ENCODE data around the gene PCDHB11. TPM values are rescaled to one million over a fixed set of nuclear protein-coding genes. Genes with fewer than 3 reads are reported as not detected.

Gene PCDHB11
- polyA plus RNA-seq (2.7 and 3.7 TPM in 2 replicates), polyA minus RNA-seq (18.5 and 23.5 TPM in 2 replicates)

GRCh38 chr5:141199359-141200235, at the start of gene PCDHB11:
TSS of gene PCDHB11 (plus strand) at chr5:141199627. CDS start at chr5:141199775, 148 bp downstream.
- peaks cover 35% of the 10 kb centered on the region for H3K9me3 ChIP-seq (ENCODE audit: low read length)
- H3K27me3 ChIP-seq (ENCODE audit: insufficient read depth, low read depth, low read length), result no peaks in the 10 kb centered on the region
- no peak within 1 kb of the TSS for H3K9ac ChIP-seq (ENCODE audit: low read length)
- H2AFZ ChIP-seq (ENCODE audit: low read depth, low read length), result no peak within 1 kb of the TSS
- peak within 1 kb of the TSS; percentile 46 for H3K4me3 ChIP-seq (ENCODE audit: low read length)
- H3K79me2 ChIP-seq (replicated peaks; ENCODE audit: insufficient read depth, low read length), result peaks cover 10% of the 10 kb centered on the region
- no peaks in the 10 kb centered on the region for H3K9me2 ChIP-seq (ENCODE audit: insufficient read depth, low read length)
- no peak within 1 kb of the TSS for H3K4me2 ChIP-seq (ENCODE audit: low read length)
- no peaks in the 10 kb centered on the region for H3F3A ChIP-seq (ENCODE audit: insufficient read depth, low read length, poor library complexity, severe bottlenecking)
- peak within 1 kb of the TSS; percentile 28 for H3K27ac ChIP-seq (ENCODE audit: low read length)
- no peaks in the 10 kb centered on the region for H4K20me1 ChIP-seq (ENCODE audit: insufficient read depth)
- peaks cover 9% of the 10 kb centered on the region for H3K36me3 ChIP-seq (ENCODE audit: insufficient read depth, low read length)
- TF ChIP-seq REST (IDR thresholded peaks at IDR 0.05; ENCODE audit: borderline replicate concordance) (no peak), EP300 (conservative IDR thresholded peaks at IDR 0.05; ENCODE audit: poor library complexity, severe bottlenecking) (no peak), CTCF (IDR thresholded peaks at IDR 0.05; ENCODE audit: poor library complexity, severe bottlenecking) (peak; percentile 39), MXI1 (conservative IDR thresholded peaks at IDR 0.05; ENCODE audit: poor library complexity, severe bottlenecking) (no peak), SMC3 (conservative IDR thresholded peaks at IDR 0.05; ENCODE audit: poor library complexity) (no peak), EZH2 (IDR thresholded peaks at IDR 0.05; ENCODE audit: borderline replicate concordance, insufficient read depth, low read length, poor library complexity, severe bottlenecking) (no peak), TAF1 (IDR thresholded peaks at IDR 0.05; ENCODE audit: low read depth) (no peak), RAD21 (conservative IDR thresholded peaks at IDR 0.05) (peak; percentile 46), POLR2AphosphoS5 (IDR thresholded peaks at IDR 0.05) (no peak)

GRCh38 chr5:141149812-141150211, 49.6 kb upstream of the PCDHB11 start, which contains the start of gene PCDHB6:
TSS of gene PCDHB6 (plus strand) at chr5:141150057. CDS start at chr5:141150258, 201 bp downstream.
- H3K79me2 ChIP-seq (replicated peaks; ENCODE audit: insufficient read depth, low read length), result no peaks in the 10 kb centered on the region
- no peaks in the 10 kb centered on the region for H4K20me1 ChIP-seq (ENCODE audit: insufficient read depth)
- no peak within 1 kb of the TSS for H3K4me2 ChIP-seq (ENCODE audit: low read length)
- no peak for TF ChIP-seq MXI1 (conservative IDR thresholded peaks at IDR 0.05; ENCODE audit: poor library complexity, severe bottlenecking)
- no peak for TF ChIP-seq RAD21 (conservative IDR thresholded peaks at IDR 0.05)
- no peak for TF ChIP-seq SMC3 (conservative IDR thresholded peaks at IDR 0.05; ENCODE audit: poor library complexity)
- TF ChIP-seq POLR2AphosphoS5 (IDR thresholded peaks at IDR 0.05), result no peak
- TF ChIP-seq EZH2 (IDR thresholded peaks at IDR 0.05; ENCODE audit: borderline replicate concordance, insufficient read depth, low read length, poor library complexity, severe bottlenecking), result no peak
- no peak for TF ChIP-seq TAF1 (IDR thresholded peaks at IDR 0.05; ENCODE audit: low read depth)
- TF ChIP-seq CTCF (IDR thresholded peaks at IDR 0.05; ENCODE audit: poor library complexity, severe bottlenecking), result no peak
- no peak for TF ChIP-seq REST (IDR thresholded peaks at IDR 0.05; ENCODE audit: borderline replicate concordance)
- no peak for TF ChIP-seq EP300 (conservative IDR thresholded peaks at IDR 0.05; ENCODE audit: poor library complexity, severe bottlenecking)
- no peaks in the 10 kb centered on the region for H3F3A ChIP-seq (ENCODE audit: insufficient read depth, low read length, poor library complexity, severe bottlenecking)
- no peak within 1 kb of the TSS for H3K4me3 ChIP-seq (ENCODE audit: low read length)
- H3K27me3 ChIP-seq (ENCODE audit: insufficient read depth, low read depth, low read length), result no peaks in the 10 kb centered on the region
- no peak within 1 kb of the TSS for H3K9ac ChIP-seq (ENCODE audit: low read length)
- no peak within 1 kb of the TSS for H3K27ac ChIP-seq (ENCODE audit: low read length)
- no peak within 1 kb of the TSS for H2AFZ ChIP-seq (ENCODE audit: low read depth, low read length)
- peaks cover 11% of the 10 kb centered on the region for H3K36me3 ChIP-seq (ENCODE audit: insufficient read depth, low read length)
- peaks cover 14% of the 10 kb centered on the region for H3K9me3 ChIP-seq (ENCODE audit: low read length)
- H3K9me2 ChIP-seq (ENCODE audit: insufficient read depth, low read length), result no peaks in the 10 kb centered on the region

Measured in neural cell (in vitro differentiated cells).